GM23338 (cell line): Measurements from ENCODE around the gene GDF7. TPM values are rescaled to one million over a fixed set of nuclear protein-coding genes. Genes with fewer than 3 reads are reported as not detected.

Source experiments
- ATAC-seq: fragments of 200-7000 bp; cut with Tn5 transposase; 3 replicates; pipeline ENCODE4 v1.9.1; 2020
- DNase-seq: peaks from one replicate; pipeline ENCODE4 v3.0.0-alpha.2; 2015; ENCODE audit warnings: low spot score
- H2AFZ ChIP-seq: fragments of 200-600 bp; sonication (generic); 2 replicates; pipeline ENCODE4 v1.8.0; 2016; ENCODE audit warnings: antibody characterized with exemption, mild to moderate bottlenecking, moderate library complexity
- H3F3A ChIP-seq: fragments of 200-600 bp; sonication (generic); replicated peaks from 2 replicates; pipeline ENCODE4 v1.8.0; 2017; ENCODE audit warnings: antibody characterized with exemption, mixed run types, low read depth
- H3K27ac ChIP-seq: fragments of 200-600 bp; sonication (generic); 2 replicates; pipeline ENCODE4 v1.6.1; 2016; ENCODE audit warnings: low read depth
- H3K27me3 ChIP-seq: fragments of 200-600 bp; sonication (generic); 2 replicates; pipeline ENCODE4 v1.8.0; 2016; ENCODE audit warnings: mild to moderate bottlenecking, mixed run types, moderate library complexity; ENCODE audit not compliant: insufficient read depth
- H3K36me3 ChIP-seq: fragments of 200-600 bp; sonication (generic); 2 replicates; pipeline ENCODE4 v1.8.0; 2016; ENCODE audit warnings: mild to moderate bottlenecking; ENCODE audit not compliant: insufficient read depth
- H3K4me1 ChIP-seq: fragments of 200-600 bp; sonication (generic); 2 replicates; pipeline ENCODE4 v1.8.0; 2016; ENCODE audit warnings: mild to moderate bottlenecking, moderate library complexity; ENCODE audit not compliant: insufficient read depth
- H3K4me2 ChIP-seq: fragments of 200-600 bp; sonication (generic); 2 replicates; pipeline ENCODE4 v1.7.1; 2017; ENCODE audit warnings: mixed run types
- H3K4me3 ChIP-seq: fragments of 200-600 bp; sonication (generic); 2 replicates; pipeline ENCODE4 v1.6.1; 2016; ENCODE audit warnings: mixed run types
- H3K79me2 ChIP-seq: fragments of 200-600 bp; sonication (generic); replicated peaks from 2 replicates; pipeline ENCODE4 v1.8.0; 2017; ENCODE audit warnings: mild to moderate bottlenecking; ENCODE audit not compliant: insufficient read depth
- H3K9me2 ChIP-seq: fragments of 200-600 bp; sonication (generic); 2 replicates; pipeline ENCODE4 v1.8.0; 2017; ENCODE audit not compliant: insufficient read depth
- H4K20me1 ChIP-seq: fragments of 200-600 bp; sonication (generic); replicated peaks from 2 replicates; pipeline ENCODE4 v1.8.0; 2017; ENCODE audit warnings: mild to moderate bottlenecking; ENCODE audit not compliant: insufficient read depth
- H3K27ac Mint-ChIP-seq: 2 replicates; pipeline ENCODE4 v1.8.0; 2020; ENCODE audit warnings: inconsistent platforms, mild to moderate bottlenecking, moderate library complexity, mixed read lengths
- H3K27me3 Mint-ChIP-seq: 3 replicates; pipeline ENCODE4 v1.8.0; 2022; ENCODE audit warnings: low read depth, mild to moderate bottlenecking, moderate library complexity, mixed read lengths, inconsistent platforms; ENCODE audit not compliant: insufficient read depth, poor library complexity
- H3K36me3 Mint-ChIP-seq: 3 replicates; pipeline ENCODE4 v1.8.0; 2021; ENCODE audit warnings: low read depth, mild to moderate bottlenecking, inconsistent platforms, moderate library complexity, mixed read lengths
- H3K4me1 Mint-ChIP-seq: 3 replicates; pipeline ENCODE4 v1.8.0; 2020; ENCODE audit warnings: mild to moderate bottlenecking, inconsistent platforms, mixed read lengths
- H3K4me3 Mint-ChIP-seq: 3 replicates; pipeline ENCODE4 v1.8.0; 2021; ENCODE audit warnings: moderate library complexity, mild to moderate bottlenecking, inconsistent platforms, mixed read lengths
- H3K9me3 Mint-ChIP-seq: 3 replicates; pipeline ENCODE4 v1.8.0; 2020; ENCODE audit warnings: moderate library complexity, mild to moderate bottlenecking, inconsistent platforms, mixed read lengths
- ETS1 ChIP-seq: IDR thresholded peaks from 2 replicates; pipeline ENCODE4 v1.6.1; 2016; ENCODE audit warnings: antibody characterized with exemption
- EZH2 ChIP-seq: fragments of 200-600 bp; sonication (generic); IDR thresholded peaks from one replicate; pipeline ENCODE4 v1.8.0; 2017; ENCODE audit warnings: antibody characterized with exemption, mild to moderate bottlenecking, low read depth; ENCODE audit not compliant: unreplicated experiment
- EZH2phosphoT487 ChIP-seq: fragments of 200-600 bp; sonication (generic); IDR thresholded peaks from one replicate; pipeline ENCODE4 v1.8.1; 2018; ENCODE audit warnings: antibody characterized with exemption; ENCODE audit not compliant: unreplicated experiment
- REST ChIP-seq: IDR thresholded peaks from one replicate; pipeline ENCODE4 v1.6.1; 2018; ENCODE audit warnings: antibody characterized with exemption; ENCODE audit not compliant: unreplicated experiment
- STAT1 ChIP-seq: IDR thresholded peaks from one replicate; pipeline ENCODE4 v1.6.1; 2016; ENCODE audit warnings: antibody characterized with exemption; ENCODE audit not compliant: unreplicated experiment
- ZNF331 ChIP-seq: fragments of 250-450 bp; sonication (Bioruptor Pico); IDR thresholded peaks from 2 replicates; pipeline ENCODE4 v1.5.0; 2020; ENCODE audit warnings: low read depth, mild to moderate bottlenecking, moderate library complexity
- polyA plus RNA-seq: library from polyadenylated mRNA; unstranded; fragments of >200 nt; fragmentation: Nextera tagmentation; extraction: Ambion mirVana; gene quantifications from 2 replicates; pipeline ENCODE4 v1.2.1, GENCODE V29; 2016
- total RNA-seq: library from RNA; depleted of rRNA; stranded (reverse); fragments of >200 nt; shearing (Covaris generic); gene quantifications from 2 replicates; pipeline ENCODE4 v1.2.3, GENCODE V29; 2014
- TF ChIP-seq, protein P1 (sequence below), 2 experiments: fragments of 200-600 bp in 1 of 2; sonication (generic) in 1 of 2; conservative IDR thresholded peaks; 2 replicates each; pipeline versions ENCODE4 v1.5.1 to v1.6.1; 2016 to 2017; ENCODE audit warnings: antibody characterized with exemption in 2 of 2, low read depth in 2 of 2, mild to moderate bottlenecking in 2 of 2, moderate library complexity in 1 of 2

Gene GDF7
- total and polyA plus RNA-seq, 2 experiments from 2014 or later, result 0.19 to 0.52 TPM

- H3K36me3 Mint-ChIP-seq, result no peaks in the 10 kb centered on the region
- no peak overlapping the region for H3K27ac Mint-ChIP-seq
- DNase-seq (no peak), ATAC-seq (no peak)
- Histone ChIP-seq H3K27ac (no peak overlapping the region), H4K20me1 (no peaks in the 10 kb centered on the region; the same call in 1 of the 2 replicates), H3K36me3 (no peaks in the 10 kb centered on the region), H3K4me3 (no peak overlapping the region), H3K9me2 (no peaks in the 10 kb centered on the region), H2AFZ (no peak overlapping the region), H3F3A (no peaks in the 10 kb centered on the region), H3K4me2 (no peak overlapping the region), H3K4me1 (0 out of 2 replicates have a peak, but pooled peaks cover 3% of the 10 kb centered on the region), H3K79me2 (no peaks in the 10 kb centered on the region), H3K27me3 (no peaks in the 10 kb centered on the region)
- H3K4me1 Mint-ChIP-seq, result peaks cover 13% of the 10 kb centered on the region
- no peaks in the 10 kb centered on the region for H3K9me3 Mint-ChIP-seq
- H3K4me3 Mint-ChIP-seq, result no peak overlapping the region
- H3K27me3 Mint-ChIP-seq, result peaks cover 5% of the 10 kb centered on the region
- TF ChIP-seq, protein P1, sequence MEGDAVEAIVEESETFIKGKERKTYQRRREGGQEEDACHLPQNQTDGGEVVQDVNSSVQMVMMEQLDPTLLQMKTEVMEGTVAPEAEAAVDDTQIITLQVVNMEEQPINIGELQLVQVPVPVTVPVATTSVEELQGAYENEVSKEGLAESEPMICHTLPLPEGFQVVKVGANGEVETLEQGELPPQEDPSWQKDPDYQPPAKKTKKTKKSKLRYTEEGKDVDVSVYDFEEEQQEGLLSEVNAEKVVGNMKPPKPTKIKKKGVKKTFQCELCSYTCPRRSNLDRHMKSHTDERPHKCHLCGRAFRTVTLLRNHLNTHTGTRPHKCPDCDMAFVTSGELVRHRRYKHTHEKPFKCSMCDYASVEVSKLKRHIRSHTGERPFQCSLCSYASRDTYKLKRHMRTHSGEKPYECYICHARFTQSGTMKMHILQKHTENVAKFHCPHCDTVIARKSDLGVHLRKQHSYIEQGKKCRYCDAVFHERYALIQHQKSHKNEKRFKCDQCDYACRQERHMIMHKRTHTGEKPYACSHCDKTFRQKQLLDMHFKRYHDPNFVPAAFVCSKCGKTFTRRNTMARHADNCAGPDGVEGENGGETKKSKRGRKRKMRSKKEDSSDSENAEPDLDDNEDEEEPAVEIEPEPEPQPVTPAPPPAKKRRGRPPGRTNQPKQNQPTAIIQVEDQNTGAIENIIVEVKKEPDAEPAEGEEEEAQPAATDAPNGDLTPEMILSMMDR (conservative IDR thresholded peaks at IDR 0.05; ENCODE audit: low read depth in 2 of 2), result 0 out of 4 replicates have a peak, but pooled peaks of 1 of the 2 experiments have one; percentile 2
- TF ChIP-seq EZH2, result no peak
These were observed 13.9 kb downstream of the GDF7 start for GRCh38 chr2:20680744-20681375.

- peaks cover 5% of the 10 kb centered on the region; the same call in 2 of the 3 replicates for H3K4me1 Mint-ChIP-seq
- H3K36me3 ChIP-seq, result no peaks in the 10 kb centered on the region
- no peak overlapping the region for H3K4me3 ChIP-seq
These were observed 15.4 kb downstream of the GDF7 start for GRCh38 chr2:20682167-20682920.

More at GRCh38 chr2:20682167-20682920, 15.4 kb downstream of the GDF7 start:
- H3K27me3 Mint-ChIP-seq, result no peaks in the 10 kb centered on the region
- no peaks in the 10 kb centered on the region for H3F3A ChIP-seq
- TF ChIP-seq REST (no peak), ETS1 (no peak), STAT1 (no peak), ZNF331 (no peak), EZH2 (no peak), EZH2phosphoT487 (no peak)
- TF ChIP-seq, protein P1 (conservative IDR thresholded peaks at IDR 0.05; ENCODE audit: low read depth in 2 of 2), result peak; percentile 77 to 84
- H3K27ac ChIP-seq, result no peak overlapping the region
- H3K27me3 ChIP-seq, result no peaks in the 10 kb centered on the region
- H4K20me1 ChIP-seq, result no peaks in the 10 kb centered on the region; the same call in none of the 2 replicates
- H3K9me3 Mint-ChIP-seq, result no peaks in the 10 kb centered on the region
- no peaks in the 10 kb centered on the region for H3K9me2 ChIP-seq
- H3K4me1 ChIP-seq, result no peaks in the 10 kb centered on the region
- ATAC-seq (peak; percentile 75), DNase-seq (peak; percentile 64)
- no peak overlapping the region for H3K4me2 ChIP-seq
- no peak overlapping the region for H2AFZ ChIP-seq
- H3K79me2 ChIP-seq, result no peaks in the 10 kb centered on the region
- H3K27ac Mint-ChIP-seq, result no peak overlapping the region
- 0 out of 3 replicates have a peak, but pooled peaks cover 2% of the 10 kb centered on the region for H3K36me3 Mint-ChIP-seq
- no peak overlapping the region for H3K4me3 Mint-ChIP-seq
